Fibroblast of lung (primary cell): Measurements from ENCODE around the gene HOXD4. TPM values are rescaled to one million over a fixed set of nuclear protein-coding genes. Genes with fewer than 3 reads are reported as not detected.

Experiments used
- DNase-seq, 2 donors: peaks; one replicate each; pipeline versions ENCODE4 v3.0.0 to v3.0.0-alpha.2; 2010; ENCODE audit warnings: low read depth in 2 of 2
- H2AFZ ChIP-seq: 2 replicates; pipeline ENCODE4 v1.5.1; 2012; ENCODE audit warnings: low read length, control low read depth, inconsistent platforms
- H3K27ac ChIP-seq: 2 replicates; pipeline ENCODE4 v1.5.1; 2011; ENCODE audit warnings: low read length, control low read depth; ENCODE audit not compliant: insufficient read depth
- H3K27me3 ChIP-seq: 2 replicates; pipeline ENCODE4 v1.5.1; 2011; ENCODE audit warnings: mild to moderate bottlenecking, low read length; ENCODE audit not compliant: control insufficient read depth, insufficient read depth
- H3K36me3 ChIP-seq: 2 replicates; pipeline ENCODE4 v1.5.1; 2011; ENCODE audit warnings: low read length; ENCODE audit not compliant: control insufficient read depth, insufficient read depth
- H3K4me1 ChIP-seq: 2 replicates; pipeline ENCODE4 v1.5.1; 2011; ENCODE audit warnings: low read length; ENCODE audit not compliant: control insufficient read depth, insufficient read depth; ENCODE audit errors: extremely low read depth
- H3K4me2 ChIP-seq: 2 replicates; pipeline ENCODE4 v1.5.1; 2011; ENCODE audit warnings: low read length, control low read depth; ENCODE audit not compliant: insufficient read depth; ENCODE audit errors: extremely low read depth
- H3K4me3 ChIP-seq, 4 experiments: fragments of 200-600 bp in 1 of 4; sonication (generic) in 1 of 4; replicated peaks in 1 of 4; 2 replicates each; pipeline ENCODE4 v1.5.1; 2011 to 2016; ENCODE audit warnings: low read length in 4 of 4, low read depth in 3 of 4, mild to moderate bottlenecking in 3 of 4, control low read depth in 2 of 4, inconsistent platforms in 1 of 4, mixed read lengths in 1 of 4; ENCODE audit not compliant: insufficient read depth in 1 of 4; ENCODE audit errors: control extremely low read depth in 1 of 4
- H3K79me2 ChIP-seq: 2 replicates; pipeline ENCODE4 v1.5.1; 2012; ENCODE audit warnings: mild to moderate bottlenecking, low read length, inconsistent platforms; ENCODE audit not compliant: control insufficient read depth, insufficient read depth
- H3K9ac ChIP-seq: 2 replicates; pipeline ENCODE4 v1.5.1; 2011; ENCODE audit warnings: mild to moderate bottlenecking, low read length, control low read depth; ENCODE audit not compliant: insufficient read depth
- H3K9me3 ChIP-seq: 2 replicates; pipeline ENCODE4 v1.5.1; 2012; ENCODE audit warnings: low read depth, low read length; ENCODE audit not compliant: control insufficient read depth, insufficient read depth
- H4K20me1 ChIP-seq: 2 replicates; pipeline ENCODE4 v1.5.1; 2011; ENCODE audit warnings: low read length; ENCODE audit not compliant: control insufficient read depth, insufficient read depth; ENCODE audit errors: extremely low read depth
- CTCF ChIP-seq, 2 donors: IDR thresholded peaks in 1 of 2; conservative IDR thresholded peaks in 1 of 2; 1 replicate in 1 of 2; 2 replicates in 1 of 2; pipeline ENCODE4 v1.5.1; 2011 to 2012; ENCODE audit warnings: low read length in 2 of 2, control low read depth in 1 of 2, inconsistent platforms in 1 of 2, low read depth in 1 of 2, mild to moderate bottlenecking in 1 of 2
- EZH2 ChIP-seq: IDR thresholded peaks from 2 replicates; pipeline ENCODE4 v1.5.1; 2012; ENCODE audit warnings: low read length, control low read depth, mild to moderate bottlenecking; ENCODE audit errors: missing control alignments
- polyA plus RNA-seq, 2 donors: library from polyadenylated mRNA; depleted of rRNA in 1 of 2; stranded (reverse) in 1 of 2; unstranded in 1 of 2; fragments of >200 nt; gene quantifications; 2 replicates each; pipeline ENCODE4 v1.2.1, GENCODE V29; 2011 to 2012; ENCODE audit warnings: missing spikeins in 1 of 2
- total RNA-seq: library from RNA; depleted of rRNA; stranded (reverse); fragments of >200 nt; gene quantifications from 2 replicates; pipeline ENCODE4 v1.2.1, GENCODE V29; 2014

The HOXD4 gene
- total and polyA plus RNA-seq, 2 donors (not counting 1 experiment from before 2014, with no cell fraction given), result not detected

GRCh38 chr2:176160251-176160985, 9.1 kb downstream of the HOXD4 start:
- Histone ChIP-seq H3K4me3 (no peak overlapping the region), H2AFZ (no peak overlapping the region), H4K20me1 (no peaks in the 10 kb centered on the region), H3K79me2 (no peaks in the 10 kb centered on the region), H3K4me2 (no peak overlapping the region), H3K36me3 (no peaks in the 10 kb centered on the region), H3K9ac (no peak overlapping the region), H3K27me3 (peaks cover 86% of the 10 kb centered on the region), H3K4me1 (no peaks in the 10 kb centered on the region), H3K27ac (no peak overlapping the region), H3K9me3 (no peaks in the 10 kb centered on the region)
- peak in 1 of 2 donors; percentile 81 for DNase-seq
- TF ChIP-seq CTCF (conservative IDR thresholded peaks at IDR 0.05 in 1 of 2, IDR thresholded peaks at IDR 0.05 in 1 of 2; ENCODE audit: low read depth in 1 of 2, low read length in 2 of 2) (no peak), EZH2 (no peak)

GRCh38 chr2:176160986-176161824, 9.9 kb downstream of the HOXD4 start:
- H3K79me2 ChIP-seq, result no peaks in the 10 kb centered on the region
- H3K4me3 ChIP-seq, result no peak overlapping the region
- H4K20me1 ChIP-seq, result no peaks in the 10 kb centered on the region
- no peaks in the 10 kb centered on the region for H3K36me3 ChIP-seq
- H3K9ac ChIP-seq, result no peak overlapping the region
- H3K27me3 ChIP-seq, result peaks cover 86% of the 10 kb centered on the region
- no peak overlapping the region for H3K4me2 ChIP-seq
- TF ChIP-seq EZH2 (no peak), CTCF (conservative IDR thresholded peaks at IDR 0.05 in 1 of 2, IDR thresholded peaks at IDR 0.05 in 1 of 2; ENCODE audit: low read depth in 1 of 2, low read length in 2 of 2) (no peak)
- no peak overlapping the region for H2AFZ ChIP-seq
- H3K9me3 ChIP-seq, result no peaks in the 10 kb centered on the region
- peak in 1 of 2 donors; percentile 69 for DNase-seq
- H3K27ac ChIP-seq, result no peak overlapping the region
- no peaks in the 10 kb centered on the region for H3K4me1 ChIP-seq
